ENCODE measurements around the gene CYP2R1.

DNA sequence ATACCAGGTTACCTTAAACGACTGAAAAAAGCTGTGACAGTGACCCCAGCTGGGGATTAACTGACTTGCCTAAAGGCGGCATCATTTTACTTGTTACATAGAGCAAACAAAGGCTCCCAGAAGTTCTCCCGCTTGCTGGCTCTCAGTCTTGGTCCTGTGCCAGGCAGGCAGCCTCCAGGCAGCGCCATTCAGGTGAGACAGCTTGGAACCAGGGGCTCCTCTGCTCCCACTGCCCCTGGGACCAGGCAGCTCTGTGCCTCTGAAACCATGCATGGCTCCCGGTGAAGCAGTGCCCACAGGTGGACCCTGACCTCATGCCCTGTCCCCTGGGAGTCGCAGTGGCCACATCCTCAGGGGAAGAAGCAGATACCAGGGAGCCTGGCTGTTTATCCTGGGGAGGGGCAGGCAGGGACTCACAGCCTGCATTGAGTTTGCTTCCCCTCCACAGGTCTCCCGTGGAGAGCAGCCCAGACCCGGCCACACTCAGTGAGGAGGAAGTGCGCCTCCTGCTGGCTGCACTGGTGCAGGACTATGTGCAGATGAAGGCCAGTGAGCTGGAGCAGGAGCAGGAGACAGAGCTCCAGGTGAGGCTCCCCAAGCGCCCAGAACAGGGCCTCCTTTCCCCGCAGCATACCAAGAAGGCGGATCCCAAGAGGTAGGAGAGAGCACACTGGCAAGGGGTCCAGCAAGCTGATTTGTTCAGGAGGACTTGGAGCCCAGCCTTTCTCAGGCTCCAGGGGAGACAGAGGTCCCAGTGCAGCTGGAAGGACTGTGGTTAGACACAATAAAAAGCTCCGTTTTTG is 15.6 kb upstream of the CYP2R1 start:
- TF ChIP-seq, protein P1, sequence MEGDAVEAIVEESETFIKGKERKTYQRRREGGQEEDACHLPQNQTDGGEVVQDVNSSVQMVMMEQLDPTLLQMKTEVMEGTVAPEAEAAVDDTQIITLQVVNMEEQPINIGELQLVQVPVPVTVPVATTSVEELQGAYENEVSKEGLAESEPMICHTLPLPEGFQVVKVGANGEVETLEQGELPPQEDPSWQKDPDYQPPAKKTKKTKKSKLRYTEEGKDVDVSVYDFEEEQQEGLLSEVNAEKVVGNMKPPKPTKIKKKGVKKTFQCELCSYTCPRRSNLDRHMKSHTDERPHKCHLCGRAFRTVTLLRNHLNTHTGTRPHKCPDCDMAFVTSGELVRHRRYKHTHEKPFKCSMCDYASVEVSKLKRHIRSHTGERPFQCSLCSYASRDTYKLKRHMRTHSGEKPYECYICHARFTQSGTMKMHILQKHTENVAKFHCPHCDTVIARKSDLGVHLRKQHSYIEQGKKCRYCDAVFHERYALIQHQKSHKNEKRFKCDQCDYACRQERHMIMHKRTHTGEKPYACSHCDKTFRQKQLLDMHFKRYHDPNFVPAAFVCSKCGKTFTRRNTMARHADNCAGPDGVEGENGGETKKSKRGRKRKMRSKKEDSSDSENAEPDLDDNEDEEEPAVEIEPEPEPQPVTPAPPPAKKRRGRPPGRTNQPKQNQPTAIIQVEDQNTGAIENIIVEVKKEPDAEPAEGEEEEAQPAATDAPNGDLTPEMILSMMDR (IDR thresholded peaks at IDR 0.05): peak; percentile 42 to 88 (median 80)
- TF ChIP-seq POLR2A (IDR thresholded peaks at IDR 0.05): no peak
